Stimulated activated CD4-positive, alpha-beta T cell treated with anti-CD3 and anti-CD28 coated beads, Interleukin-1b, Interleukin-23, amount 100 ng/mL, for 1 hour (primary cell): ENCODE results near the gene SLX4IP.

Experiments
- DNase-seq, 2 donors: peaks; one replicate each; pipeline ENCODE4 v3.0.0-alpha.2; 2020; ENCODE audit warnings: low read depth in 2 of 2

Gene SLX4IP

GRCh38 chr20:10663756-10664155 is 228.7 kb downstream of the SLX4IP start:
- DNase-seq, result no peak

- no peak for DNase-seq
Measured at GRCh38 chr20:10665027-10665561, 230.0 kb downstream of the SLX4IP start.

- no peak for DNase-seq
Measured at GRCh38 chr20:10665791-10666190, 230.7 kb downstream of the SLX4IP start.

GRCh38 chr20:10666221-10667076 is 231.3 kb downstream of the SLX4IP start:
- DNase-seq, result no peak

- DNase-seq, result no peak
Measured at GRCh38 chr20:10667077-10667401, 231.9 kb downstream of the SLX4IP start.

- DNase-seq, result no peak
Measured at GRCh38 chr20:10667560-10668167, 232.6 kb downstream of the SLX4IP start.

- DNase-seq, result no peak
Measured at GRCh38 chr20:10668677-10669368, 233.7 kb downstream of the SLX4IP start.

- DNase-seq, result no peak
Measured at GRCh38 chr20:10669843-10670446, 234.8 kb downstream of the SLX4IP start.

- DNase-seq, result no peak
Measured at GRCh38 chr20:10670501-10671220, 235.6 kb downstream of the SLX4IP start.

- DNase-seq, result no peak
Measured at GRCh38 chr20:10671221-10671918, 236.3 kb downstream of the SLX4IP start.

GRCh38 chr20:10671919-10672623 is 237.0 kb downstream of the SLX4IP start:
- DNase-seq, result no peak

GRCh38 chr20:10672624-10673127 is 237.6 kb downstream of the SLX4IP start:
- no peak for DNase-seq

- no peak for DNase-seq
Measured at GRCh38 chr20:10673176-10673841, 238.2 kb downstream of the SLX4IP start.

GRCh38 chr20:10673842-10674683 is 239.0 kb downstream of the SLX4IP start, which contains the start of gene JAG1:
JAG1 (minus strand) TSS chr20:10673999; CDS start chr20:10673530, 469 bp downstream.
- no peak for DNase-seq

GRCh38 chr20:10674684-10675449 is 239.8 kb downstream of the SLX4IP start:
- DNase-seq, result no peak

GRCh38 chr20:10675450-10675848 is 240.3 kb downstream of the SLX4IP start:
- no peak for DNase-seq

- DNase-seq, result no peak
Measured at GRCh38 chr20:10676518-10676917, 241.4 kb downstream of the SLX4IP start.
